Tibial nerve (tissue), 4 donors: ENCODE measurements around the gene INKA2. TPM values are rescaled to one million over a fixed set of nuclear protein-coding genes. Genes with fewer than 3 reads are reported as not detected.
A peak's percentile ranks its signal among the peaks of the same experiment; 100 is the strongest.

Experiments
- DNase-seq, 2 donors: peaks; one replicate each; pipeline ENCODE4 v3.0.0-alpha.2; 2019; ENCODE audit warnings: low spot score in 2 of 2
- H3K27ac ChIP-seq, 4 donors: fragments of 200-600 bp; sonication (generic) in 3 of 4; one replicate each; pipeline ENCODE4 v1.5.1; 2017 to 2019; ENCODE audit warnings: mild to moderate bottlenecking in 1 of 4
- H3K27me3 ChIP-seq, 2 donors: fragments of 200-600 bp; sonication (generic) in 1 of 2; one replicate each; pipeline versions ENCODE4 v1.5.1 to v1.6.0; 2017 to 2019
- H3K36me3 ChIP-seq, 3 donors: fragments of 200-600 bp; sonication (generic); one replicate each; pipeline ENCODE4 v1.5.1; 2018 to 2019
- H3K4me1 ChIP-seq, 4 donors: fragments of 200-600 bp; sonication (generic) in 3 of 4; one replicate each; pipeline ENCODE4 v1.5.1; 2017 to 2019
- H3K4me3 ChIP-seq, 4 donors: fragments of 200-600 bp; sonication (generic) in 3 of 4; one replicate each; pipeline ENCODE4 v1.5.1; 2017 to 2019; ENCODE audit warnings: mild to moderate bottlenecking in 1 of 4, moderate library complexity in 1 of 4
- H3K9me3 ChIP-seq, 4 donors: fragments of 200-600 bp; sonication (generic) in 3 of 4; one replicate each; pipeline ENCODE4 v1.5.1; 2017 to 2019
- EP300 ChIP-seq, 2 donors: sonication (generic); formaldehyde crosslinking; IDR thresholded peaks; one replicate each; pipeline ENCODE4 v1.6.1; 2017; ENCODE audit warnings: antibody characterized with exemption in 2 of 2, mild to moderate bottlenecking in 1 of 2
- POLR2A ChIP-seq, 2 donors: fragments of 450-650 bp; IDR thresholded peaks; one replicate each; pipeline ENCODE4 v1.6.1; 2017; ENCODE audit warnings: antibody characterized with exemption in 2 of 2, mild to moderate bottlenecking in 2 of 2, moderate library complexity in 2 of 2
- WGBS, 2 donors: methylation state at CpG; one replicate each; pipeline ENCODE4 v1.1.5; 2018; 5-methylcytosine and 5-hydroxymethylcytosine counted together
- total RNA-seq, 4 donors: library from RNA; depleted of rRNA; stranded (reverse); fragments of >200 nt; gene quantifications; one replicate each; pipeline ENCODE4 v1.1.0, GENCODE V29; 2016
- TF ChIP-seq, protein P1 (sequence below), 5 experiments: fragments of 200-600 bp in 3 of 5; fragments of 450-650 bp in 2 of 5; sonication (generic) in 3 of 5; IDR thresholded peaks; one replicate each; pipeline ENCODE4 v1.5.1; 2016 to 2019; ENCODE audit warnings: antibody characterized with exemption in 5 of 5, mild to moderate bottlenecking in 3 of 5, moderate library complexity in 2 of 5

INKA2 gene
- total RNA-seq, 4 donors from 2014 or later = 6.3 to 11.8 (median 7.9) TPM

DNA sequence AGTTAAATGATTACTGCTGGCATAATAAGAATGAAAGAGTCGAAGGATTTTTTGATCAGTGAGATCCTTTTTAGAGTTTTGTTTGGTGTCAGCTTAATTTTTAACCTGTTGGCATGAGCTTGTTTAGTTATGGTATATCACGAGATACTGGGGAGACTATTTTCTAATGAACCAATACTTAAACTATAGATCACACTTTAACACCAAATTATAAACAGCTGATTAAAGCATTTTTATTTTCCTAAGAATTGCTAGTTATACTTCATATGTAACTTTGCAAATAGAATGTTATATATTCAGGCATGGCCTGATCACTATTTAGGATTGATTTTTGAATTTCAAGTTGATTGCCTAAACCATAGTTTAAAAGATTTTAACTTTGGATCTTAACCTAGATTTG lies 22.5 kb upstream of the INKA2 start:
- no peak for TF ChIP-seq POLR2A (IDR thresholded peaks at IDR 0.05)
- TF ChIP-seq, protein P1, sequence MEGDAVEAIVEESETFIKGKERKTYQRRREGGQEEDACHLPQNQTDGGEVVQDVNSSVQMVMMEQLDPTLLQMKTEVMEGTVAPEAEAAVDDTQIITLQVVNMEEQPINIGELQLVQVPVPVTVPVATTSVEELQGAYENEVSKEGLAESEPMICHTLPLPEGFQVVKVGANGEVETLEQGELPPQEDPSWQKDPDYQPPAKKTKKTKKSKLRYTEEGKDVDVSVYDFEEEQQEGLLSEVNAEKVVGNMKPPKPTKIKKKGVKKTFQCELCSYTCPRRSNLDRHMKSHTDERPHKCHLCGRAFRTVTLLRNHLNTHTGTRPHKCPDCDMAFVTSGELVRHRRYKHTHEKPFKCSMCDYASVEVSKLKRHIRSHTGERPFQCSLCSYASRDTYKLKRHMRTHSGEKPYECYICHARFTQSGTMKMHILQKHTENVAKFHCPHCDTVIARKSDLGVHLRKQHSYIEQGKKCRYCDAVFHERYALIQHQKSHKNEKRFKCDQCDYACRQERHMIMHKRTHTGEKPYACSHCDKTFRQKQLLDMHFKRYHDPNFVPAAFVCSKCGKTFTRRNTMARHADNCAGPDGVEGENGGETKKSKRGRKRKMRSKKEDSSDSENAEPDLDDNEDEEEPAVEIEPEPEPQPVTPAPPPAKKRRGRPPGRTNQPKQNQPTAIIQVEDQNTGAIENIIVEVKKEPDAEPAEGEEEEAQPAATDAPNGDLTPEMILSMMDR (IDR thresholded peaks at IDR 0.05) = no peak
- no peak for TF ChIP-seq EP300 (IDR thresholded peaks at IDR 0.05)
- peaks cover 0 to 80% (median 7%) of the 10 kb centered on the region in 3 donors for H3K36me3 ChIP-seq
- H3K27ac ChIP-seq = no peak overlapping the region
- no peak overlapping the region for H3K4me3 ChIP-seq
- DNase-seq = no peak
- peaks cover 0 to 11% (median 7%) of the 10 kb centered on the region in 4 donors for H3K4me1 ChIP-seq
- H3K9me3 ChIP-seq = no peaks in the 10 kb centered on the region
- 90 to 97% methylated on average over 2 of the region's 2 CpGs for WGBS, 2 donors
- H3K27me3 ChIP-seq = no peaks in the 10 kb centered on the region

DNA sequence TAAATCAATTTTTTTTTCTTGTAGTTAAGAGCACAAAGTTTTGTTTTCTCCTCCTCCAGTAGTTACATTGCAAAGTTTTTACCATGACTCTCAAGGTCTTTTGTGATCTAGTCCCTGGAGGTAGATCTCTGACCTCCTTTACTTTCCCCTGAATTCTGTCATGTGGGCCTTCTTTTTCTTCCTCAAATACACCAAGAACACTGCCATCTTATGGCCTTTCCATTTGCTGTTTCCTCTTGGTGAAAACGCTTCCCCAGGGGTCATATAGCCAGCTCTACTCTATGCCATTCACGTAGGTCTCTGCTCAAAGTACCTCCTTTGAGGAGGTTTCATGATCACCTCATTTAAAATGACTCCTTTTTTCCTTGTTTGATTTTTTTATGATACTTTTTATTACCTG lies 19.2 kb upstream of the INKA2 start:
- peaks cover 0 to 23% (median 10%) of the 10 kb centered on the region in 4 donors for H3K4me1 ChIP-seq
- peaks cover 0 to 46% (median 7%) of the 10 kb centered on the region in 3 donors for H3K36me3 ChIP-seq
- no peaks in the 10 kb centered on the region for H3K9me3 ChIP-seq
- WGBS, 2 donors = 43 to 52% methylated on average over 2 of the region's 2 CpGs
- DNase-seq = no peak
- H3K4me3 ChIP-seq = no peak overlapping the region
- H3K27me3 ChIP-seq = no peaks in the 10 kb centered on the region
- H3K27ac ChIP-seq = no peak overlapping the region
- TF ChIP-seq POLR2A (IDR thresholded peaks at IDR 0.05) (no peak), EP300 (IDR thresholded peaks at IDR 0.05) (no peak)
- TF ChIP-seq, protein P1 (IDR thresholded peaks at IDR 0.05) = no peak

DNA sequence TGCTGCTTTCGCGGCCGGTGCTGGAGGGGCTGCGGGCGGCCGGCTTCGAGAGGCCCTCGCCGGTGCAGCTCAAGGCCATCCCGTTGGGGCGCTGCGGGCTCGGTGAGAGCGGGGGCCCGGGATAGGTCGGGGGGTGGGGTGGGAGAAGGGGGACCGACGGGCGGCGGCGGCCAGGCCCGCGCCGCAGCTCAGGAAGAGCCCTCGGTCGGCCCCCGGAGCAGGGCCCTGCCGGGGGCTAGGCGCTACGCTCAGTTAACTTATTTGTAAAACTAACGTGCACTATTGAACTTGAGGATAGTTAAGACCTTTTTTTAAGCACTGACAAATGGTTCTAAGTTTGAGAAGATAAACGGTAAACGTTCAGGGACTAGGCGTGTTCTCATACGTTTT lies 16.9 kb upstream of the INKA2 start:
- WGBS, 2 donors = 1% methylated on average over 24 to 33 of the region's 35 CpGs
- no peaks in the 10 kb centered on the region for H3K27me3 ChIP-seq
- no peak for TF ChIP-seq EP300 (IDR thresholded peaks at IDR 0.05)
- TF ChIP-seq, protein P1 (IDR thresholded peaks at IDR 0.05) = no peak
- no peak for TF ChIP-seq POLR2A (IDR thresholded peaks at IDR 0.05)

DNA sequence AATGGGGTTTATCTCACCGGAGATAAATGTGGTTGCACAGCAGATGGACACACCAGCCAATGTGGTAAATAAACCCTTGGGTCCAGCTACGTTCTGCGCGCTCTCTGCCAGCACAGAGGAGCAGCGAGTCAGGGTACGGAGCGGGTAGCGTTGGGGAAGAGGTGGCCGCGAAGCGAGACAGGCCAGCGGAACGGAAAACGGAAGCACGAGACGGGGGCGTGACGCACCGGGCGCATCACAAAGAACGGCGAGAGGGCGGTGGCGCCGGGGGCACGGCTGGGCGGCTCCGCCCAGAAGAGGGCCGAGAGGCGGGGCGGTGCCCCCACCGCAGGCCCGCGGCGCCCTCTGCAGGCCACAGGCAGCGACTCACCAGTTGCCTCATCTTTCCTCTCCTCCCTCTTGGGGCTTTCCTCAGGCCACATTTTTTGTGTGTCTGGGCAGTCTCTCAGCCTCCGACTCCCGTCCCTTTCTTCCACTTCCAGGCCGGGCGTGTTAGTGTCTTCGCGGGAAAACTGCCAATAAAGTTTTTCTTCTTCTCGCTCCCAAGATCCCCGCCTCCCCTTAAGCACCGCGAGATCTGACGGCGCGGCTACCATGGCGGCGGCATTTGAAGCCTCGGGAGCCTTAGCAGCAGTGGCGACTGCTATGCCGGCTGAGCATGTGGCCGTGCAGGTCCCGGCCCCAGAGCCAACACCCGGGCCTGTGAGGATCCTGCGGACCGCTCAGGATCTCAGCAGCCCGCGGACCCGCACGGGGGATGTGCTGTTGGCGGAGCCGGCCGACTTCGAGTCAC lies 16.3 kb upstream of the INKA2 start, which contains the start of gene DDX20:
TSS of gene DDX20 (plus strand) at position 571 of the 793 bp plus-strand sequence. CDS start at position 595, 24 bp downstream.
- Histone ChIP-seq H3K4me3 (peak within 1 kb of the TSS; percentile 68 to 92 (median 80)), H3K9me3 (no peaks in the 10 kb centered on the region), H3K4me1 (peaks cover 0 to 23% (median 10%) of the 10 kb centered on the region in 4 donors), H3K36me3 (peaks cover 0 to 20% (median under 1%) of the 10 kb centered on the region in 3 donors), H3K27ac (peak within 1 kb of the TSS; percentile 81 to 99 (median 90)), H3K27me3 (no peaks in the 10 kb centered on the region)
- peak; percentile 84 to 85 for DNase-seq
- TF ChIP-seq, protein P1 (IDR thresholded peaks at IDR 0.05) = peak; percentile 90 to 100 (median 98)
- peak; percentile 39 to 89 for TF ChIP-seq EP300 (IDR thresholded peaks at IDR 0.05)
- TF ChIP-seq POLR2A (IDR thresholded peaks at IDR 0.05) = peak; percentile 22 to 54
- 0 to 1% methylated on average over 51 to 53 of the region's 67 CpGs for WGBS, 2 donors

More for the DNA sequence above, 16.9 kb upstream of the INKA2 start:
- Histone ChIP-seq H3K4me1 (peaks cover 0 to 23% (median 10%) of the 10 kb centered on the region in 4 donors), H3K9me3 (no peaks in the 10 kb centered on the region), H3K4me3 (peak overlapping the region; percentile 68 to 92 (median 80)), H3K27ac (peak overlapping the region; percentile 81 to 99 (median 90)), H3K36me3 (peaks cover 0 to 26% (median 2%) of the 10 kb centered on the region in 3 donors)
- DNase-seq = no peak

DNA sequence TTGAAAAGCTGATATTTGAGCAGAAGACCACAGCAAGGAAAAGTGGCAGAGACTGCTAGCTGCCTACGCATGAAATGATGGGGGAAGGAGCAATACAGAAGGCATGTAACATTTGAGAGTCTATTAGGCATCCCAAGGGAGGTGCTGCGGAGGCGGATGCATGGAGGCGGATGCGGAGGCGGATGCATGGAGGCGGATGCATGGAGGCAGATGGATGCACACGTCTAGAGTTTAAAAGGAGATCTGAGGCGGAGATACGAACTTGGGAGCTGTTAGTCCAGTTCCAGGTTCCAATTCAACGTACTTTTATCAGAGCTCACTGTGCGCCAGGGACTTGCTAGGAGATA lies 15.8 kb upstream of the INKA2 start:
- Histone ChIP-seq H3K9me3 (no peaks in the 10 kb centered on the region), H3K27me3 (no peaks in the 10 kb centered on the region), H3K4me1 (peaks cover 0 to 23% (median 10%) of the 10 kb centered on the region in 4 donors), H3K4me3 (peak overlapping the region; percentile 68 to 92 (median 80)), H3K27ac (peak overlapping the region; percentile 81 to 99 (median 90)), H3K36me3 (peaks cover 0 to 15% (median 0%) of the 10 kb centered on the region in 3 donors)
- peak in 1 of 2 donors; percentile 36 for DNase-seq
- 0 to 1% methylated on average over 12 of the region's 12 CpGs for WGBS, 2 donors
- TF ChIP-seq, protein P1 (IDR thresholded peaks at IDR 0.05) = no peak
- TF ChIP-seq EP300 (IDR thresholded peaks at IDR 0.05) (no peak), POLR2A (IDR thresholded peaks at IDR 0.05) (no peak)
